Measurements from ENCODE around the gene KCNJ12.
"Not testable (repeated sequence)": the region's sequence is repeated elsewhere in the genome, so short reads cannot be mapped to it uniquely, and the experiment has no call there.

DNA sequence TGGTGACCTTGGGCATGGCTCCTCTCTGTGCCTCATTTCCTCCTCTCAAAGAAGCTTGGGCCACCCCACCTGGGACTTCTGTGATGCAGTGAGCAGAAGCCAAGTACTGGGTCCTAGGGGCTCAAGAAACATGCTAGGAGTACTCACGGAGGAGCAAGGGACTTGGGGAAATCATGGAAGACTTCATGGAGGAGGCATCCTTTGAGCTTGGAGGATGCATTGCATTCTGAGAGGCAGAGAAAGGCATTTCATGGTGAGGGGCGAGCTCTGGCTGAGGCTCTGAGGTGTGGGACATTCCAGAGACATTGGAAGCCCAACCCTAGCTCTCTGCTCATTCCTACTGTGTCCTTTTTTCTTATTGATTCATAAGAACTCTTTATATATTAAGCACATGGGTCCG lies 26.8 kb downstream of the KCNJ12 start:
- TF ChIP-seq, protein P1, sequence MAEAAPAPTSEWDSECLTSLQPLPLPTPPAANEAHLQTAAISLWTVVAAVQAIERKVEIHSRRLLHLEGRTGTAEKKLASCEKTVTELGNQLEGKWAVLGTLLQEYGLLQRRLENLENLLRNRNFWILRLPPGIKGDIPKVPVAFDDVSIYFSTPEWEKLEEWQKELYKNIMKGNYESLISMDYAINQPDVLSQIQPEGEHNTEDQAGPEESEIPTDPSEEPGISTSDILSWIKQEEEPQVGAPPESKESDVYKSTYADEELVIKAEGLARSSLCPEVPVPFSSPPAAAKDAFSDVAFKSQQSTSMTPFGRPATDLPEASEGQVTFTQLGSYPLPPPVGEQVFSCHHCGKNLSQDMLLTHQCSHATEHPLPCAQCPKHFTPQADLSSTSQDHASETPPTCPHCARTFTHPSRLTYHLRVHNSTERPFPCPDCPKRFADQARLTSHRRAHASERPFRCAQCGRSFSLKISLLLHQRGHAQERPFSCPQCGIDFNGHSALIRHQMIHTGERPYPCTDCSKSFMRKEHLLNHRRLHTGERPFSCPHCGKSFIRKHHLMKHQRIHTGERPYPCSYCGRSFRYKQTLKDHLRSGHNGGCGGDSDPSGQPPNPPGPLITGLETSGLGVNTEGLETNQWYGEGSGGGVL (tag by site-specific recombination; IDR thresholded peaks at IDR 0.05), result not testable (repeated sequence)
- TF ChIP-seq, protein P2, sequence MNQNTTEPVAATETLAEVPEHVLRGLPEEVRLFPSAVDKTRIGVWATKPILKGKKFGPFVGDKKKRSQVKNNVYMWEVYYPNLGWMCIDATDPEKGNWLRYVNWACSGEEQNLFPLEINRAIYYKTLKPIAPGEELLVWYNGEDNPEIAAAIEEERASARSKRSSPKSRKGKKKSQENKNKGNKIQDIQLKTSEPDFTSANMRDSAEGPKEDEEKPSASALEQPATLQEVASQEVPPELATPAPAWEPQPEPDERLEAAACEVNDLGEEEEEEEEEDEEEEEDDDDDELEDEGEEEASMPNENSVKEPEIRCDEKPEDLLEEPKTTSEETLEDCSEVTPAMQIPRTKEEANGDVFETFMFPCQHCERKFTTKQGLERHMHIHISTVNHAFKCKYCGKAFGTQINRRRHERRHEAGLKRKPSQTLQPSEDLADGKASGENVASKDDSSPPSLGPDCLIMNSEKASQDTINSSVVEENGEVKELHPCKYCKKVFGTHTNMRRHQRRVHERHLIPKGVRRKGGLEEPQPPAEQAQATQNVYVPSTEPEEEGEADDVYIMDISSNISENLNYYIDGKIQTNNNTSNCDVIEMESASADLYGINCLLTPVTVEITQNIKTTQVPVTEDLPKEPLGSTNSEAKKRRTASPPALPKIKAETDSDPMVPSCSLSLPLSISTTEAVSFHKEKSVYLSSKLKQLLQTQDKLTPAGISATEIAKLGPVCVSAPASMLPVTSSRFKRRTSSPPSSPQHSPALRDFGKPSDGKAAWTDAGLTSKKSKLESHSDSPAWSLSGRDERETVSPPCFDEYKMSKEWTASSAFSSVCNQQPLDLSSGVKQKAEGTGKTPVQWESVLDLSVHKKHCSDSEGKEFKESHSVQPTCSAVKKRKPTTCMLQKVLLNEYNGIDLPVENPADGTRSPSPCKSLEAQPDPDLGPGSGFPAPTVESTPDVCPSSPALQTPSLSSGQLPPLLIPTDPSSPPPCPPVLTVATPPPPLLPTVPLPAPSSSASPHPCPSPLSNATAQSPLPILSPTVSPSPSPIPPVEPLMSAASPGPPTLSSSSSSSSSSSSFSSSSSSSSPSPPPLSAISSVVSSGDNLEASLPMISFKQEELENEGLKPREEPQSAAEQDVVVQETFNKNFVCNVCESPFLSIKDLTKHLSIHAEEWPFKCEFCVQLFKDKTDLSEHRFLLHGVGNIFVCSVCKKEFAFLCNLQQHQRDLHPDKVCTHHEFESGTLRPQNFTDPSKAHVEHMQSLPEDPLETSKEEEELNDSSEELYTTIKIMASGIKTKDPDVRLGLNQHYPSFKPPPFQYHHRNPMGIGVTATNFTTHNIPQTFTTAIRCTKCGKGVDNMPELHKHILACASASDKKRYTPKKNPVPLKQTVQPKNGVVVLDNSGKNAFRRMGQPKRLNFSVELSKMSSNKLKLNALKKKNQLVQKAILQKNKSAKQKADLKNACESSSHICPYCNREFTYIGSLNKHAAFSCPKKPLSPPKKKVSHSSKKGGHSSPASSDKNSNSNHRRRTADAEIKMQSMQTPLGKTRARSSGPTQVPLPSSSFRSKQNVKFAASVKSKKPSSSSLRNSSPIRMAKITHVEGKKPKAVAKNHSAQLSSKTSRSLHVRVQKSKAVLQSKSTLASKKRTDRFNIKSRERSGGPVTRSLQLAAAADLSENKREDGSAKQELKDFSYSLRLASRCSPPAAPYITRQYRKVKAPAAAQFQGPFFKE (tag by site-specific recombination; IDR thresholded peaks at IDR 0.05; ENCODE audit: borderline replicate concordance), result not testable (repeated sequence)
- TF ChIP-seq, protein P3, sequence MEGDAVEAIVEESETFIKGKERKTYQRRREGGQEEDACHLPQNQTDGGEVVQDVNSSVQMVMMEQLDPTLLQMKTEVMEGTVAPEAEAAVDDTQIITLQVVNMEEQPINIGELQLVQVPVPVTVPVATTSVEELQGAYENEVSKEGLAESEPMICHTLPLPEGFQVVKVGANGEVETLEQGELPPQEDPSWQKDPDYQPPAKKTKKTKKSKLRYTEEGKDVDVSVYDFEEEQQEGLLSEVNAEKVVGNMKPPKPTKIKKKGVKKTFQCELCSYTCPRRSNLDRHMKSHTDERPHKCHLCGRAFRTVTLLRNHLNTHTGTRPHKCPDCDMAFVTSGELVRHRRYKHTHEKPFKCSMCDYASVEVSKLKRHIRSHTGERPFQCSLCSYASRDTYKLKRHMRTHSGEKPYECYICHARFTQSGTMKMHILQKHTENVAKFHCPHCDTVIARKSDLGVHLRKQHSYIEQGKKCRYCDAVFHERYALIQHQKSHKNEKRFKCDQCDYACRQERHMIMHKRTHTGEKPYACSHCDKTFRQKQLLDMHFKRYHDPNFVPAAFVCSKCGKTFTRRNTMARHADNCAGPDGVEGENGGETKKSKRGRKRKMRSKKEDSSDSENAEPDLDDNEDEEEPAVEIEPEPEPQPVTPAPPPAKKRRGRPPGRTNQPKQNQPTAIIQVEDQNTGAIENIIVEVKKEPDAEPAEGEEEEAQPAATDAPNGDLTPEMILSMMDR (tag by site-specific recombination; IDR thresholded peaks at IDR 0.05), result not testable (repeated sequence)
- TF ChIP-seq ZNF791 (tag by site-specific recombination; IDR thresholded peaks at IDR 0.05), result not testable (repeated sequence)
